Measurements from ENCODE around the gene PPIL1. TPM values are rescaled to one million over a fixed set of nuclear protein-coding genes. Genes with fewer than 3 reads are reported as not detected.
A peak's percentile ranks its signal among the peaks of the same experiment; 100 is the strongest.

PPIL1 gene
- total and polyA plus RNA-seq, 2 of the 13 experiments (the other 11 are each of a cell fraction or from before 2014, with no cell fraction given), result 74.2 to 144 TPM

GRCh38 chr6:36885461-36886401 lies 11.1 kb upstream of the PPIL1 start, which contains the start of gene C6orf89 (continued):
- TF ChIP-seq, protein P1, sequence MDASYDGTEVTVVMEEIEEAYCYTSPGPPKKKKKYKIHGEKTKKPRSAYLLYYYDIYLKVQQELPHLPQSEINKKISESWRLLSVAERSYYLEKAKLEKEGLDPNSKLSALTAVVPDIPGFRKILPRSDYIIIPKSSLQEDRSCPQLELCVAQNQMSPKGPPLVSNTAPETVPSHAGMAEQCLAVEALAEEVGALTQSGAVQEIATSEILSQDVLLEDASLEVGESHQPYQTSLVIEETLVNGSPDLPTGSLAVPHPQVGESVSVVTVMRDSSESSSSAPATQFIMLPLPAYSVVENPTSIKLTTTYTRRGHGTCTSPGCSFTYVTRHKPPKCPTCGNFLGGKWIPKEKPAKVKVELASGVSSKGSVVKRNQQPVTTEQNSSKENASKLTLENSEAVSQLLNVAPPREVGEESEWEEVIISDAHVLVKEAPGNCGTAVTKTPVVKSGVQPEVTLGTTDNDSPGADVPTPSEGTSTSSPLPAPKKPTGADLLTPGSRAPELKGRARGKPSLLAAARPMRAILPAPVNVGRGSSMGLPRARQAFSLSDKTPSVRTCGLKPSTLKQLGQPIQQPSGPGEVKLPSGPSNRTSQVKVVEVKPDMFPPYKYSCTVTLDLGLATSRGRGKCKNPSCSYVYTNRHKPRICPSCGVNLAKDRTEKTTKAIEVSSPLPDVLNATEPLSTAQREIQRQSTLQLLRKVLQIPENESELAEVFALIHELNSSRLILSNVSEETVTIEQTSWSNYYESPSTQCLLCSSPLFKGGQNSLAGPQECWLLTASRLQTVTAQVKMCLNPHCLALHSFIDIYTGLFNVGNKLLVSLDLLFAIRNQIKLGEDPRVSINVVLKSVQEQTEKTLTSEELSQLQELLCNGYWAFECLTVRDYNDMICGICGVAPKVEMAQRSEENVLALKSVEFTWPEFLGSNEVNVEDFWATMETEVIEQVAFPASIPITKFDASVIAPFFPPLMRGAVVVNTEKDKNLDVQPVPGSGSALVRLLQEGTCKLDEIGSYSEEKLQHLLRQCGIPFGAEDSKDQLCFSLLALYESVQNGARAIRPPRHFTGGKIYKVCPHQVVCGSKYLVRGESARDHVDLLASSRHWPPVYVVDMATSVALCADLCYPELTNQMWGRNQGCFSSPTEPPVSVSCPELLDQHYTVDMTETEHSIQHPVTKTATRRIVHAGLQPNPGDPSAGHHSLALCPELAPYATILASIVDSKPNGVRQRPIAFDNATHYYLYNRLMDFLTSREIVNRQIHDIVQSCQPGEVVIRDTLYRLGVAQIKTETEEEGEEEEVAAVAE (CRISPR knock-in tag; IDR thresholded peaks at IDR 0.05; ENCODE audit: borderline replicate concordance), result peak; percentile 84; the same call in 1 of the 2 replicates

DNA sequence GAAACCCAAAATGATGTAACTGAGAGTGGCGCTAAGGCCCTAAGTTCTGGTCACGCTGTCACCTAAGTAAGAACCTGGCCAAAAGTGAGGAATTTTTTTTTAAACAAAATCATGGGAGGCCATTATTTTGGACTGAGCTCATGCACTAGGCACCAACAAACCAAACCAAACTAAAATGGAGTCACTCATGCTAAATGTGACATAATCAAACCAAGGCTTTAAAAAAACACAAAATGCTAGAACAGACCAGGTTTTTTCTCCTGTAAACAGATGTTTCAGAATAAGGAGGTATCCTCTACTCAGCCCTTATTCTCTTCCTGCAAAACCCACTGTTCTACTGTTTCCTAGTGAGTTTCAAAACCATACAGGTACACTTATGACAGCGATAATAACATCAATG lies 10.0 kb upstream of the PPIL1 start:
- in situ Hi-C loops (cut with HindIII; ENCODE audit: extremely low pct_ligation_motif_present, low pct_unique_long_range_greater_than_20kb), result loop anchor here (10.0 kb wide), 2 partner anchors 130 to 330 kb away; no protein-coding TSS in a partner anchor
- TF ChIP-seq ZBTB7B (CRISPR knock-in tag; IDR thresholded peaks at IDR 0.05) (no peak), ZNF282 (IDR thresholded peaks at IDR 0.05; ENCODE audit: partially characterized antibody) (no peak), ZNF24 (IDR thresholded peaks at IDR 0.05) (no peak), RARG (CRISPR knock-in tag; IDR thresholded peaks at IDR 0.05; ENCODE audit: low read depth) (no peak), ZNF260 (CRISPR knock-in tag; IDR thresholded peaks at IDR 0.05; ENCODE audit: borderline replicate concordance, low read depth) (no peak), KAT8 (CRISPR knock-in tag; IDR thresholded peaks at IDR 0.05) (no peak), MXI1 (IDR thresholded peaks at IDR 0.05; ENCODE audit: borderline replicate concordance, low read depth, low read length) (no peak), SALL2 (CRISPR knock-in tag; IDR thresholded peaks at IDR 0.05) (no peak), ZBTB37 (CRISPR knock-in tag; IDR thresholded peaks at IDR 0.05) (no peak), THYN1 (CRISPR knock-in tag; IDR thresholded peaks at IDR 0.05; ENCODE audit: borderline replicate concordance, low read depth) (no peak), TEAD3 (CRISPR knock-in tag; optimal IDR thresholded peaks at IDR 0.05; ENCODE audit: borderline replicate concordance) (no peak), MTA1 (CRISPR knock-in tag; IDR thresholded peaks at IDR 0.05; ENCODE audit: borderline replicate concordance) (no peak)
- TF ChIP-seq, protein P2, sequence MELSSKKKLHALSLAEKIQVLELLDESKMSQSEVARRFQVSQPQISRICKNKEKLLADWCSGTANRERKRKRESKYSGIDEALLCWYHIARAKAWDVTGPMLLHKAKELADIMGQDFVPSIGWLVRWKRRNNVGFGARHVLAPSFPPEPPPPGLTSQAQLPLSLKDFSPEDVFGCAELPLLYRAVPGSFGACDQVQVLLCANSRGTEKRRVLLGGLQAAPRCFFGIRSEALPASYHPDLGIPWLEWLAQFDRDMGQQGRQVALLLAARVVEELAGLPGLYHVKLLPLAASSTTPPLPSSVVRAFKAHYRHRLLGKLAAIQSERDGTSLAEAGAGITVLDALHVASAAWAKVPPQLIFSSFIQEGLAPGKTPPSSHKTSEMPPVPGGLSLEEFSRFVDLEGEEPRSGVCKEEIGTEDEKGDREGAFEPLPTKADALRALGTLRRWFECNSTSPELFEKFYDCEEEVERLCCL (CRISPR knock-in tag; IDR thresholded peaks at IDR 0.05; ENCODE audit: borderline replicate concordance), result no peak

More for the DNA sequence above, 10.0 kb upstream of the PPIL1 start:
- DNase-seq (ENCODE audit: low spot score) (no peak), ATAC-seq (no peak), FAIRE-seq (no peak)
- Histone ChIP-seq H3K9me3 (ENCODE audit: low read length) (peaks cover 5% of the 10 kb centered on the region; the same call in 1 of the 2 replicates), H3K27me3 (ENCODE audit: control insufficient read depth in 1 of 2, insufficient read depth in 2 of 2, low read length in 2 of 2) (peaks cover 0 to 4% of the 10 kb centered on the region in 2 experiments; a peak in 2 of 5 replicates), H2AFZ (ENCODE audit: low read length) (no peak overlapping the region), H4K20me1 (ENCODE audit: insufficient read depth, low read length) (no peaks in the 10 kb centered on the region), H3K4me3 (replicated peaks in 1 of 3; ENCODE audit: insufficient read depth in 1 of 3, low read depth in 2 of 3, low read length in 3 of 3) (no peak overlapping the region), H3K27ac (ENCODE audit: extremely low read length, insufficient read depth, low read length) (no peak overlapping the region), H3K4me1 (ENCODE audit: insufficient read depth, low read length) (peaks cover 20% of the 10 kb centered on the region), H3K36me3 (replicated peaks in 1 of 2; ENCODE audit: control insufficient read depth in 1 of 2, insufficient read depth in 2 of 2, low read length in 2 of 2) (no peaks in the 10 kb centered on the region), H3K79me2 (ENCODE audit: insufficient read depth, low read length) (peaks cover 10% of the 10 kb centered on the region), H3K4me2 (ENCODE audit: low read depth, low read length) (no peak overlapping the region), H3K9ac (ENCODE audit: insufficient read depth, low read depth, low read length) (no peak overlapping the region)
- intact Hi-C loops (cut with micrococcal nuclease; ENCODE audit: unreplicated experiment), result loop anchor here (1.0 to 10.0 kb wide), 4 partner anchors 102 to 326 kb away; partner anchors contain the start of genes CDKN1A and MTCH1
- BruUV-seq (replicated peaks), result no TSS peak
- 97% methylated on average over 3 of the region's 3 CpGs for WGBS (ENCODE audit: low lambda C conversion rate)
- POLR2A ChIA-PET, result interaction anchor here (1.0 to 3.6 kb wide), 6 partner anchors 10 to 139 kb away, joined by 3 to 61 read pairs (median 6); partner anchors contain the start of gene PPIL1
- CTCF ChIA-PET (ENCODE audit: low intra/inter-chr PET ratio, low total read pairs), result interaction anchor here (1.8 to 1.9 kb wide), 2 partner anchors 134 to 326 kb away, joined by 9 to 23 read pairs; no protein-coding TSS in a partner anchor

Data from HepG2 (cell line).